ENCODE measurements around the gene PDE10A. TPM values are rescaled to one million over a fixed set of nuclear protein-coding genes. Genes with fewer than 3 reads are reported as not detected.

PDE10A gene
- total RNA-seq, 6 experiments from 2014 or later: 1.2 to 2.0 (median 1.6) TPM; not detected in 2

- Mint-ChIP-seq H3K27me3 (ENCODE audit: insufficient read depth) (no peaks in the 10 kb centered on the region), H3K9me3 (peaks cover 63% of the 10 kb centered on the region), H3K4me1 (ENCODE audit: low read depth) (no peaks in the 10 kb centered on the region), H3K4me3 (no peak overlapping the region), H3K27ac (no peak overlapping the region), H3K36me3 (ENCODE audit: low read depth) (peaks cover 8% of the 10 kb centered on the region; the same call in 1 of the 2 replicates)
- no peak for DNase-seq
- TF ChIP-seq, protein P1, sequence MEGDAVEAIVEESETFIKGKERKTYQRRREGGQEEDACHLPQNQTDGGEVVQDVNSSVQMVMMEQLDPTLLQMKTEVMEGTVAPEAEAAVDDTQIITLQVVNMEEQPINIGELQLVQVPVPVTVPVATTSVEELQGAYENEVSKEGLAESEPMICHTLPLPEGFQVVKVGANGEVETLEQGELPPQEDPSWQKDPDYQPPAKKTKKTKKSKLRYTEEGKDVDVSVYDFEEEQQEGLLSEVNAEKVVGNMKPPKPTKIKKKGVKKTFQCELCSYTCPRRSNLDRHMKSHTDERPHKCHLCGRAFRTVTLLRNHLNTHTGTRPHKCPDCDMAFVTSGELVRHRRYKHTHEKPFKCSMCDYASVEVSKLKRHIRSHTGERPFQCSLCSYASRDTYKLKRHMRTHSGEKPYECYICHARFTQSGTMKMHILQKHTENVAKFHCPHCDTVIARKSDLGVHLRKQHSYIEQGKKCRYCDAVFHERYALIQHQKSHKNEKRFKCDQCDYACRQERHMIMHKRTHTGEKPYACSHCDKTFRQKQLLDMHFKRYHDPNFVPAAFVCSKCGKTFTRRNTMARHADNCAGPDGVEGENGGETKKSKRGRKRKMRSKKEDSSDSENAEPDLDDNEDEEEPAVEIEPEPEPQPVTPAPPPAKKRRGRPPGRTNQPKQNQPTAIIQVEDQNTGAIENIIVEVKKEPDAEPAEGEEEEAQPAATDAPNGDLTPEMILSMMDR (IDR thresholded peaks at IDR 0.05): no peak
Measured at GRCh38 chr6:165644586-165645266, 18.3 kb downstream of the PDE10A start.

- TF ChIP-seq, protein P1 (IDR thresholded peaks at IDR 0.05): no peak
- no peak overlapping the region for H3K27ac Mint-ChIP-seq
- DNase-seq: no peak
- peaks cover 61% of the 10 kb centered on the region for H3K9me3 Mint-ChIP-seq
- H3K4me1 Mint-ChIP-seq (ENCODE audit: low read depth): no peaks in the 10 kb centered on the region
- no peaks in the 10 kb centered on the region for H3K27me3 Mint-ChIP-seq (ENCODE audit: insufficient read depth)
- H3K36me3 Mint-ChIP-seq (ENCODE audit: low read depth): 0 out of 2 replicates have a peak, but pooled peaks cover 4% of the 10 kb centered on the region
- no peak overlapping the region for H3K4me3 Mint-ChIP-seq
Measured at GRCh38 chr6:165643015-165643414, 20.0 kb downstream of the PDE10A start.

GRCh38 chr6:165641672-165642156 is 21.3 kb downstream of the PDE10A start:
- no peak overlapping the region for H3K4me3 Mint-ChIP-seq
- H3K27me3 Mint-ChIP-seq (ENCODE audit: insufficient read depth): no peaks in the 10 kb centered on the region
- H3K4me1 Mint-ChIP-seq (ENCODE audit: low read depth): no peaks in the 10 kb centered on the region
- no peak overlapping the region for H3K27ac Mint-ChIP-seq
- no peak for DNase-seq
- 0 out of 2 replicates have a peak, but pooled peaks cover 4% of the 10 kb centered on the region for H3K36me3 Mint-ChIP-seq (ENCODE audit: low read depth)
- peaks cover 64% of the 10 kb centered on the region for H3K9me3 Mint-ChIP-seq
- TF ChIP-seq, protein P1 (IDR thresholded peaks at IDR 0.05): no peak

GRCh38 chr6:165640806-165641205 is 22.2 kb downstream of the PDE10A start:
- Mint-ChIP-seq H3K27me3 (ENCODE audit: insufficient read depth) (no peaks in the 10 kb centered on the region), H3K36me3 (ENCODE audit: low read depth) (no peaks in the 10 kb centered on the region), H3K4me1 (ENCODE audit: low read depth) (no peaks in the 10 kb centered on the region), H3K9me3 (peaks cover 56% of the 10 kb centered on the region), H3K27ac (no peak overlapping the region), H3K4me3 (no peak overlapping the region)
- no peak for DNase-seq
- TF ChIP-seq, protein P1 (IDR thresholded peaks at IDR 0.05): no peak

DNA sequence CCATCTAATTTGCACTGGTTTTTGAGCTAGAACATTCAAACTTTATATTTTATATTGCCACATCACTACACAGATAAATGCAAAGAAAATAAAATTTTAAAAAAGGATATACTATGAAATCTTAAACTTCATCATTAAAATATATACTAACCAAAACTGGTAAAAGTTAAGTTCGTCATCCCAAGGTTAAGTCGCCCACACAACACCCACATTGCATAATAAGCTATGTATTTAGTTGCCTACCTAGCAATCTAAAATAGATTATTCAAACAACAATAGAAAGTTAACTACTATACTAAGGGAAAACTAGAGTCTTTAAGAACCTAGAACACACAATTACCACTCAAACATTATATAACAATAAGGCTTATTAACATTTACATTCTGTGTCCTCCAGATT is 24.5 kb downstream of the PDE10A start:
- H3K27me3 Mint-ChIP-seq (ENCODE audit: insufficient read depth): no peaks in the 10 kb centered on the region
- H3K36me3 Mint-ChIP-seq (ENCODE audit: low read depth): no peaks in the 10 kb centered on the region
- no peak overlapping the region for H3K27ac Mint-ChIP-seq
- TF ChIP-seq, protein P1 (IDR thresholded peaks at IDR 0.05): no peak
- no peaks in the 10 kb centered on the region for H3K4me1 Mint-ChIP-seq (ENCODE audit: low read depth)
- H3K9me3 Mint-ChIP-seq: peaks cover 61% of the 10 kb centered on the region
- no peak overlapping the region for H3K4me3 Mint-ChIP-seq
- no peak for DNase-seq
